GM23248 (cell line): ENCODE results near the gene PRRG1.
"Not testable (repeated sequence)": the region's sequence is repeated elsewhere in the genome, so short reads cannot be mapped to it uniquely, and the experiment has no call there.

Source experiments
- EZH2 ChIP-seq: fragments of 200-600 bp; sonication (generic); IDR thresholded peaks from 2 replicates; pipeline ENCODE4 v1.6.1; 2018; ENCODE audit warnings: antibody characterized with exemption, mild to moderate bottlenecking; ENCODE audit not compliant: insufficient read depth, poor library complexity, severe bottlenecking
- EZH2phosphoT487 ChIP-seq: fragments of 200-600 bp; sonication (generic); IDR thresholded peaks from 2 replicates; pipeline ENCODE4 v1.6.1; 2018; ENCODE audit warnings: antibody characterized with exemption, moderate library complexity, mild to moderate bottlenecking, low read depth; ENCODE audit not compliant: insufficient read depth

DNA sequence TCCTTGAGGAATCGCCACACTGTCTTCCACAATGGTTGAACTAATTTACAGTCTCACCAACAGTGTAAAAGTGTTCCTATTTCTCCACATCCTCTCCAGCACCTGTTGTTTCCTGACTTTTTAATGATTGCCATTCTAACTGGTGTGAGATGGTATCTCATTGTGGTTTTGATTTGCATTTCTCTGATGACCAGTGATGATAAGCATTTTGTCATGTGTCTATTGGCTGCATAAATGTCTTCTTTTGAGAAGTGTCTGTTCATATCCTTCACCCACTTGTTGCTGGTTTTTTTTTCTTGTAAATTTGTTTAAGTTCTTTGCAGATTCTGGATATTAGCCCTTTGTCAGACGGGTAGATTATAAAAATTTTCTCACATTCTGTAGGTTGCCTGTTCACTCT lies 43.9 kb upstream of the PRRG1 start:
- not testable (repeated sequence) for TF ChIP-seq EZH2, EZH2phosphoT487
